ENCODE measurements around the gene SIPA1L2. TPM values are rescaled to one million over a fixed set of nuclear protein-coding genes. Genes with fewer than 3 reads are reported as not detected.
A peak's percentile ranks its signal among the peaks of the same experiment; 100 is the strongest.

SIPA1L2 gene
- total RNA-seq = 10 to 100 TPM in 1 of 2 donors, 1 to 10 TPM in 1; 2.9 to 19.1 TPM

DNA sequence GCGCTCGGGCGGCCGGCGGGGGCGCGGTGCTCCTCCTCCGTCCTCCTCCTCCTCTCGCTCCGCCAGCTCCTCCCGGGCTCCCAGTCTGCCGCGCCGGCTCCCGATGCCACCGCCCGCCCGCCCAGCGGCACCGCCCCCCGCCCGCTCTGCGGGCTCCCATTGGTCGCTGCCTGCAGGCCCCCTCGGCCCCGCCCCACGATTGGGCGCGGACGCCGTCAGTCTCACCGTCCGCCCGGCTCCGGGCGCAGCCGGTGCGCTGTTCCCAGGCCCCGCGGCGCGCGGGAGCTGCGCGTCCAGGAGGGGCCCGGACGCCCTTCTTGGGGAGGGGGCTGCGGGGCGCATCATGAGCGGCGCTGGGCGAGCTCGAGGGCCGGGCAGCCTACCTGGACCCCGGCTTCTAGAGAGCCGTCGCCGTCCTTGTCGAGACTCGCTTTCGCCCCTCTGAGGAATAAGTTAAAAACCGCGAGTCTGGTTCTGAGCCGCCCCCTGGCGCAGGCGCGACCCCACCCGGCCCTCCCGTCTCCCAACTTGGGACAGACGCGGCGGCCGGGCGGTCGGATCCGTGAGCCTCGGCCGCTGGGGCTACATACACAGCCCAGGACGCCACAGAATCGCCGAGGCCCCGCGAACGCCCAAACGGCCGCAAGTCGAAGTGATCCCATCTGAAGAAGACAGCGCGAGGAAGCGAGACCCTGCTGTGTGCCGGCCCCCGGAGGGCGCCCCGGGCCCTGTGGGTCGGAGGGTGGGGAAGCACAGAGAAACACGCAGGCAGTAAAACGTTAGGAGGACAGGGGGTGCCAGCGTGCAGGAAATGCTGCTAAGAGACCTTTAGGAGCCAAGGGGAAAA is at the start of gene SIPA1L2:
Gene SIPA1L2, minus strand, starts transcription at position 87 of the 847 bp plus-strand sequence. CDS start 114,794 bp downstream, outside the sequence.
- H3K27me3 Mint-ChIP-seq = no peaks in the 10 kb centered on the region
- H3K4me1 Mint-ChIP-seq = peaks cover 19% of the 10 kb centered on the region
- H3K36me3 Mint-ChIP-seq (ENCODE audit: low read depth) = peaks cover 7% of the 10 kb centered on the region
- peak within 1 kb of the TSS; percentile 87 for H3K4me3 Mint-ChIP-seq
- peak within 1 kb of the TSS; percentile 88 for H3K27ac Mint-ChIP-seq
- no peaks in the 10 kb centered on the region for H3K9me3 Mint-ChIP-seq
- peak; percentile 93 for ATAC-seq (replicated peaks)

GRCh38 chr1:232678185-232678886 is 48.4 kb upstream of the SIPA1L2 start:
- Mint-ChIP-seq H3K9me3 (no peaks in the 10 kb centered on the region), H3K4me3 (no peak overlapping the region), H3K4me1 (no peaks in the 10 kb centered on the region), H3K27me3 (peaks cover 16% of the 10 kb centered on the region), H3K27ac (no peak overlapping the region), H3K36me3 (ENCODE audit: low read depth) (no peaks in the 10 kb centered on the region)
- peak; percentile 86 for ATAC-seq (replicated peaks)

GRCh38 chr1:232676307-232676706 is 46.4 kb upstream of the SIPA1L2 start:
- Mint-ChIP-seq H3K9me3 (peaks cover 3% of the 10 kb centered on the region), H3K27ac (no peak overlapping the region), H3K36me3 (ENCODE audit: low read depth) (no peaks in the 10 kb centered on the region), H3K4me3 (no peak overlapping the region), H3K27me3 (peaks cover 19% of the 10 kb centered on the region), H3K4me1 (no peaks in the 10 kb centered on the region)
- peak; percentile 63 for ATAC-seq (replicated peaks)

- H3K36me3 Mint-ChIP-seq (ENCODE audit: low read depth) = no peaks in the 10 kb centered on the region
- no peak overlapping the region for H3K4me3 Mint-ChIP-seq
- H3K4me1 Mint-ChIP-seq = no peaks in the 10 kb centered on the region
- H3K27me3 Mint-ChIP-seq = peaks cover 19% of the 10 kb centered on the region
- no peak overlapping the region for H3K27ac Mint-ChIP-seq
- H3K9me3 Mint-ChIP-seq = peaks cover 3% of the 10 kb centered on the region
- no peak for ATAC-seq (replicated peaks)
Observed at GRCh38 chr1:232675898-232676297, 46.0 kb upstream of the SIPA1L2 start.

DNA sequence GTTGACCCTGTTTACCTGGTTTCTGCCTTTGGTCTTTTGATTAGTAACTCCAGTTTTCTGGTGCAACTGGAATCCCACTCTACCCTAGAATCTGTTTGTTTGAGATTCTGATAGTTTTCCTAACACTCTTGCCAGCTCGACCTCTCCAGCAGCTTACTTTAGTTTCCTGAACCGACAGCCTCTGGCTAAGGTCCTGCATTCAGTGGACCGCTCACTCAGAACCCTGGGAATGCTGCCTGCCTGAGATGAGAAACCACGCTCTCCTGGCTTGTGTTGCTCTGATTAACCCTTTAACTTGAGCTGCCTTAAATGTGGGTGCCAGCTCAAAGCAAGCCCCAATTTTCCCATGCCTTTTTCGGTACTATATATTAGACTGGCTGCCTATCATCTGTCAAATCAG is 45.3 kb upstream of the SIPA1L2 start:
- no peak for ATAC-seq (replicated peaks)
- Mint-ChIP-seq H3K27me3 (peaks cover 21% of the 10 kb centered on the region), H3K9me3 (peaks cover 3% of the 10 kb centered on the region), H3K4me3 (no peak overlapping the region), H3K4me1 (no peaks in the 10 kb centered on the region), H3K36me3 (ENCODE audit: low read depth) (no peaks in the 10 kb centered on the region), H3K27ac (no peak overlapping the region)

DNA sequence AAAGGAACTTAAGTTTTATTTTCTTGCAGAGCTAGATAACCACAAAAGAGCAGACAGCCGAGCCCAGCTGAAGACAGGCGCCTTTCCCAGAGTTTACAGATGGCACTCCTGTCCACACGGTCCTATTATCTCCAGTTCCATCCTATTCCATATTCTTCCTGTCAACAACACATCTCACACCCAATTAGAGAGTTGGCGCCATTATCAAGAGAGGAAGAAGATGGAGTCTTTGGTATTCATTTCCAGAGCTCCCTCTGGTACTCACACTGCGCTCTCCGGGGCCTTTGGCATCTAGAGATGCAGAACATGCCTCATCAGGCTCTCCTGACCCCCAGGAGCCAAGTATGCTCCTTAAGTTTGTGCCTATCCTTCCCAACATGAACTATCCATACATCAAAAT is 43.3 kb upstream of the SIPA1L2 start:
- Mint-ChIP-seq H3K4me3 (no peak overlapping the region), H3K4me1 (no peaks in the 10 kb centered on the region)
- no peak for ATAC-seq (replicated peaks)

DNA sequence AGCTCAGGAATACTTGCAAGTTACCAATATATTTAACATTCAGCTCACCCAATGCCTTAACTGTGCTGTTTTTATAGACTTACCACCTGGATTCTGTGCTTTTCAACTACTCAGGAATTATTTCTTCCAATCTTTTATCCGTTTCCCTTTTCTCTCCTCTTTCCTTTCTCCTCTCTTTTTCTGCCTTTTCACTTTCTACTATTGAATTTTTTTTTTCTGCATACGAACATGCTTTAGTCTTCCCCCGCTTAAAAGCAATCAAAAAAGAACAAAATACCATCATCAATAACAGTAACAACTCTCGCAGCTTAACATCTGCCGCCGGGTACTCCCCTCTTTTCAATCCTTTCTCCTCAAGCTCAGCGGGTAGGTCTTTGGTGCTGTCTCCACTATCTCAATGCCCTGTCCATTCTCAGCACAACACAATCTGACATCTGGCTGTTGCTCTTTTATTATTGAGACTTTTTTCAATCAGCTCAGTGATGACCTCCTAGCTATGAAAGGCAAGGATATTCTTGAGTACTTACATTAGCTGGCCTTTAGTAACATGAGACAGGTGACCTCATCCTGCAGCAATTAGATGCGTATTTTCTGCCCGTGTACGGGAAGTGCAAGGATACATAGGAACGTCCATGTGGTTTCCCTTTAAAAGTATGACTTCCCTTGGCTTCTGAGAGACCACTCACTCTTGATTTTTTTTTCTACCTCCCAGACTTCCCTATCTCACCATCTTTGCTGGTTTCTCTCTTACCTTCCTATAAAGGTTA is 40.2 kb upstream of the SIPA1L2 start:
- no peak for ATAC-seq (replicated peaks)
- Mint-ChIP-seq H3K27ac (no peak overlapping the region), H3K4me3 (no peak overlapping the region), H3K27me3 (peaks cover 16% of the 10 kb centered on the region), H3K4me1 (no peaks in the 10 kb centered on the region), H3K36me3 (ENCODE audit: low read depth) (no peaks in the 10 kb centered on the region), H3K9me3 (peaks cover 3% of the 10 kb centered on the region)

More for the DNA sequence above, 43.3 kb upstream of the SIPA1L2 start:
- Mint-ChIP-seq H3K9me3 (peaks cover 3% of the 10 kb centered on the region), H3K27me3 (peaks cover 24% of the 10 kb centered on the region), H3K36me3 (ENCODE audit: low read depth) (no peaks in the 10 kb centered on the region), H3K27ac (no peak overlapping the region)

DNA sequence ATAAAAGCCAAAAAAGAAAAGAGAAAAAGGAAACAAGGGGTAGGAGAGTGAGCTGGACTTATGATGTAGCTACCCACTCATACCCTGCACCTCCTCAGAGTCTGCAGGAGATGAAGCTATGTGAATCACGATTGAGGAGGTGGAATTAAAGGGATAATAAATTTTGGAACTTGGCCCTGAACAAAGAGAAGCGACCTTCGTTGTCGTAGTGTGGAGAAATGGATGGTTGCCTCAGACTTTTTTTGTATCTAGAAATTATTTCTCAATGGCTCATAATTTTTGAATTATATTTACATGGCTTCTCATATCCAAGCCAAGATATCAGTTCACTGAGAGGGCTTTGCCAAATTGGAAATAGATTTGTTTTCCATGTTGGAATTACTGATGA is 37.8 kb upstream of the SIPA1L2 start:
- H3K36me3 Mint-ChIP-seq (ENCODE audit: low read depth) = no peaks in the 10 kb centered on the region
- H3K9me3 Mint-ChIP-seq = peaks cover 3% of the 10 kb centered on the region
- no peak overlapping the region for H3K4me3 Mint-ChIP-seq
- no peaks in the 10 kb centered on the region for H3K4me1 Mint-ChIP-seq
- no peak for ATAC-seq (replicated peaks)
- H3K27ac Mint-ChIP-seq = no peak overlapping the region
- H3K27me3 Mint-ChIP-seq = peaks cover 11% of the 10 kb centered on the region

GRCh38 chr1:232667094-232667777 is 37.3 kb upstream of the SIPA1L2 start:
- Mint-ChIP-seq H3K27me3 (peaks cover 11% of the 10 kb centered on the region), H3K4me1 (no peaks in the 10 kb centered on the region), H3K27ac (no peak overlapping the region), H3K4me3 (no peak overlapping the region), H3K36me3 (ENCODE audit: low read depth) (no peaks in the 10 kb centered on the region), H3K9me3 (peaks cover 3% of the 10 kb centered on the region)
- no peak for ATAC-seq (replicated peaks)

- Mint-ChIP-seq H3K9me3 (no peaks in the 10 kb centered on the region), H3K36me3 (ENCODE audit: low read depth) (no peaks in the 10 kb centered on the region), H3K4me3 (no peak overlapping the region), H3K4me1 (no peaks in the 10 kb centered on the region), H3K27me3 (peaks cover 11% of the 10 kb centered on the region), H3K27ac (no peak overlapping the region)
- ATAC-seq (replicated peaks) = no peak
Observed at GRCh38 chr1:232664844-232665777, 35.2 kb upstream of the SIPA1L2 start.

DNA sequence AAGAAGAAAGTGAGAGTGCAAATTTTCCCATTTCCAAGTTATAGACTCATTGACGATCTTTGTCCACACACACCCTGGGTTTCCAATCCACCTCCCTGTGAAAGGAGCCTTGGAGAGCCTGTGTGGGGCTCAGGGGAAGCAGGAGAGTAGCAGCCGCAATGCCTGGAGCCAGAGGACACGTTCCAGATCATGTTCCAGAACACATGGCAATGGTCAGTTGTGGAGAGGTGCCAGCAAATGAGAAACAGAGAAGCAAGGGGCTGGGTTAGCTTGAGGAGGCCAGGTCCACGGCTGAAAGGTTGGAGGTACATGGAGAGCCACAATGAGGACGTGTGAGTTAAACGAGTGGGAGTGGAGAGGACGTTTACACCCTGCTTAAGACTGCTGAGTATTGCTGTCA is 33.0 kb upstream of the SIPA1L2 start:
- H3K27me3 Mint-ChIP-seq = peaks cover 9% of the 10 kb centered on the region
- H3K4me1 Mint-ChIP-seq = no peaks in the 10 kb centered on the region
- H3K9me3 Mint-ChIP-seq = no peaks in the 10 kb centered on the region
- H3K27ac Mint-ChIP-seq = no peak overlapping the region
- no peak overlapping the region for H3K4me3 Mint-ChIP-seq
- no peak for ATAC-seq (replicated peaks)
- no peaks in the 10 kb centered on the region for H3K36me3 Mint-ChIP-seq (ENCODE audit: low read depth)

- Mint-ChIP-seq H3K4me1 (peaks cover 5% of the 10 kb centered on the region), H3K9me3 (no peaks in the 10 kb centered on the region), H3K27me3 (peaks cover 19% of the 10 kb centered on the region), H3K27ac (no peak overlapping the region), H3K4me3 (no peak overlapping the region), H3K36me3 (ENCODE audit: low read depth) (no peaks in the 10 kb centered on the region)
- no peak for ATAC-seq (replicated peaks)
Observed at GRCh38 chr1:232658386-232658785, 28.5 kb upstream of the SIPA1L2 start.

GRCh38 chr1:232657426-232658005 is 27.6 kb upstream of the SIPA1L2 start:
- peaks cover 5% of the 10 kb centered on the region for H3K4me1 Mint-ChIP-seq
- H3K27ac Mint-ChIP-seq = no peak overlapping the region
- H3K4me3 Mint-ChIP-seq = no peak overlapping the region
- no peak for ATAC-seq (replicated peaks)
- peaks cover 21% of the 10 kb centered on the region for H3K27me3 Mint-ChIP-seq
- no peaks in the 10 kb centered on the region for H3K9me3 Mint-ChIP-seq
- H3K36me3 Mint-ChIP-seq (ENCODE audit: low read depth) = no peaks in the 10 kb centered on the region

All from activated T-helper 17 cell treated with anti-CD3 and anti-CD28 coated beads, Interleukin-2, amount 50 U/mL, for 72 hours (primary cell).